PC-3 (cell line): Measurements from ENCODE around the gene GORASP1. TPM values are rescaled to one million over a fixed set of nuclear protein-coding genes. Genes with fewer than 3 reads are reported as not detected.

Source experiments
- ATAC-seq: fragments of 200-7000 bp; cut with Tn5 transposase; 2 replicates; pipeline ENCODE4 v1.9.1; 2020; ENCODE audit warnings: mild to moderate bottlenecking, moderate library complexity
- BruUV-seq: library from RNA; stranded (reverse); fragments of 400-500 nt; replicated peaks from 2 replicates; lab custom pipeline; 2021; lab: Mats Ljungman, UMichigan
- CTCF ChIA-PET: fragments of 300-600 bp; sonication (Branson Sonifier 250); formaldehyde crosslinking; loops from one replicate; lab custom pipeline; 2022; ENCODE audit warnings: antibody characterized with exemption; lab: Charles Lee
- POLR2A ChIA-PET: fragments of 300-600 bp; sonication (Branson Sonifier 250); formaldehyde crosslinking; loops from one replicate; lab custom pipeline; 2022; ENCODE audit warnings: antibody characterized with exemption; ENCODE audit not compliant: unreplicated experiment; lab: Charles Lee
- DNase-seq: peaks from one replicate; pipeline ENCODE4 v3.0.0-alpha.2; 2015
- H2AFZ ChIP-seq: fragments of 300-600 bp; sonication (generic); 2 replicates; pipeline ENCODE4 v1.6.0; 2016; ENCODE audit warnings: antibody characterized with exemption, low read length
- H3F3A ChIP-seq: fragments of 300-600 bp; sonication (generic); one replicate; pipeline ENCODE4 v1.6.0; 2017; ENCODE audit warnings: antibody characterized with exemption, low read length, control low read depth, mild to moderate bottlenecking; ENCODE audit not compliant: unreplicated experiment
- H3K27ac ChIP-seq: fragments of 300-600 bp; sonication (generic); 2 replicates; pipeline ENCODE4 v1.5.1; 2016; ENCODE audit warnings: mild to moderate bottlenecking, low read length
- H3K27me3 ChIP-seq: fragments of 300-600 bp; sonication (generic); 2 replicates; pipeline ENCODE4 v1.6.1; 2016; ENCODE audit warnings: low read length, mixed read lengths
- H3K36me3 ChIP-seq: fragments of 300-600 bp; sonication (generic); 2 replicates; pipeline ENCODE4 v1.6.1; 2016; ENCODE audit warnings: low read depth, mixed run types, low read length, mixed read lengths
- H3K4me1 ChIP-seq: fragments of 300-600 bp; sonication (generic); 2 replicates; pipeline ENCODE4 v1.5.1; 2016; ENCODE audit warnings: low read length; ENCODE audit not compliant: insufficient read depth
- H3K4me2 ChIP-seq: fragments of 300-600 bp; sonication (generic); 2 replicates; pipeline ENCODE4 v1.6.0; 2016; ENCODE audit warnings: low read length
- H3K4me3 ChIP-seq: fragments of 300-600 bp; sonication (generic); 2 replicates; pipeline ENCODE4 v1.5.1; 2016; ENCODE audit warnings: mild to moderate bottlenecking, low read length, mixed read lengths
- H3K79me2 ChIP-seq: fragments of 300-600 bp; sonication (generic); 2 replicates; pipeline ENCODE4 v1.6.1; 2017; ENCODE audit warnings: low read length, mixed read lengths
- H3K9ac ChIP-seq: fragments of 300-600 bp; sonication (generic); 2 replicates; pipeline ENCODE4 v1.6.0; 2016; ENCODE audit warnings: mild to moderate bottlenecking, low read length
- H3K9me2 ChIP-seq: fragments of 300-600 bp; sonication (generic); replicated peaks from 2 replicates; pipeline ENCODE4 v1.6.1; 2016; ENCODE audit warnings: mixed run types, low read length, mixed read lengths
- H3K9me3 ChIP-seq: fragments of 300-600 bp; sonication (generic); 2 replicates; pipeline ENCODE4 v1.6.1; 2016; ENCODE audit warnings: low read length, mixed read lengths
- H4K20me1 ChIP-seq: fragments of 300-600 bp; sonication (generic); 2 replicates; pipeline ENCODE4 v1.6.1; 2016; ENCODE audit warnings: low read length, mixed read lengths
- CTCF ChIP-seq: fragments of 300-600 bp; sonication (generic); conservative IDR thresholded peaks from 2 replicates; pipeline ENCODE4 v1.5.1; 2017; ENCODE audit warnings: antibody characterized with exemption, low read depth, mild to moderate bottlenecking, low read length
- EZH2 ChIP-seq: fragments of 300-600 bp; sonication (generic); IDR thresholded peaks from one replicate; pipeline ENCODE4 v1.6.1; 2017; ENCODE audit warnings: antibody characterized with exemption, mild to moderate bottlenecking, low read length; ENCODE audit not compliant: unreplicated experiment
- EZH2phosphoT487 ChIP-seq: fragments of 300-600 bp; sonication (generic); IDR thresholded peaks from 2 replicates; pipeline ENCODE4 v1.6.1; 2018; ENCODE audit warnings: mild to moderate bottlenecking, antibody characterized with exemption, low read length, borderline replicate concordance
- intact Hi-C: fragments of 100-400 bp; cut with micrococcal nuclease; formaldehyde crosslinking; loops from 2 replicates; pipeline ENCODE4 v1.9.0; 2023
- total RNA-seq: library from RNA; depleted of rRNA; stranded (reverse); fragments of >200 nt; gene quantifications from 2 replicates; pipeline ENCODE4 v1.2.3, GENCODE V29; 2014

GORASP1 gene
- total RNA-seq, 1 experiment from 2014 or later: 47.4 TPM

GRCh38 chr3:39146083-39146501, 38.7 kb upstream of the GORASP1 start:
- ChIA-PET CTCF (no interaction called here), POLR2A (no interaction called here)
- H3K36me3 ChIP-seq: peaks cover 47% of the 10 kb centered on the region
- no TSS peak for BruUV-seq
- ATAC-seq (no peak), DNase-seq (no peak)
- peak overlapping the region; percentile 98 for H3K4me2 ChIP-seq
- peaks cover 90% of the 10 kb centered on the region for H4K20me1 ChIP-seq
- no peaks in the 10 kb centered on the region for H3F3A ChIP-seq
- H3K9me3 ChIP-seq: no peaks in the 10 kb centered on the region
- TF ChIP-seq CTCF (no peak), EZH2 (no peak), EZH2phosphoT487 (no peak)
- no peak overlapping the region for H2AFZ ChIP-seq
- no peak overlapping the region for H3K4me3 ChIP-seq
- peaks cover 83% of the 10 kb centered on the region for H3K79me2 ChIP-seq
- no peaks in the 10 kb centered on the region for H3K9me2 ChIP-seq
- intact Hi-C loops: no loop called here
- no peak overlapping the region for H3K9ac ChIP-seq
- no peaks in the 10 kb centered on the region for H3K27me3 ChIP-seq
- H3K4me1 ChIP-seq: peaks cover 76% of the 10 kb centered on the region
- H3K27ac ChIP-seq: no peak overlapping the region

GRCh38 chr3:39144748-39145380, 37.4 kb upstream of the GORASP1 start:
- Histone ChIP-seq H3K9me2 (no peaks in the 10 kb centered on the region), H3K79me2 (peaks cover 79% of the 10 kb centered on the region), H3K4me2 (no peak overlapping the region), H2AFZ (no peak overlapping the region), H3K27me3 (no peaks in the 10 kb centered on the region), H3F3A (no peaks in the 10 kb centered on the region), H3K9ac (no peak overlapping the region), H3K4me3 (no peak overlapping the region), H3K27ac (no peak overlapping the region), H3K4me1 (peaks cover 74% of the 10 kb centered on the region), H3K9me3 (no peaks in the 10 kb centered on the region), H3K36me3 (peaks cover 51% of the 10 kb centered on the region), H4K20me1 (peaks cover 87% of the 10 kb centered on the region)
- intact Hi-C loops: no loop called here
- ChIA-PET CTCF (no interaction called here), POLR2A (no interaction called here)
- BruUV-seq: no TSS peak
- ATAC-seq: no peak
- no peak for DNase-seq
- TF ChIP-seq EZH2 (no peak), CTCF (no peak)

GRCh38 chr3:39144095-39144747, 36.8 kb upstream of the GORASP1 start:
- POLR2A ChIA-PET: no interaction called here
- peaks cover 80% of the 10 kb centered on the region for H4K20me1 ChIP-seq
- H2AFZ ChIP-seq: no peak overlapping the region
- H3K27me3 ChIP-seq: no peaks in the 10 kb centered on the region
- no peaks in the 10 kb centered on the region for H3F3A ChIP-seq
- DNase-seq (peak; percentile 39), ATAC-seq (no peak)
- H3K27ac ChIP-seq: no peak overlapping the region
- intact Hi-C loops: no loop called here
- H3K9me3 ChIP-seq: no peaks in the 10 kb centered on the region
- CTCF ChIA-PET: no interaction called here
- no peaks in the 10 kb centered on the region for H3K9me2 ChIP-seq
- peaks cover 72% of the 10 kb centered on the region for H3K79me2 ChIP-seq
- peaks cover 51% of the 10 kb centered on the region for H3K36me3 ChIP-seq
- no peak overlapping the region for H3K4me2 ChIP-seq
- H3K4me3 ChIP-seq: no peak overlapping the region
- peaks cover 68% of the 10 kb centered on the region for H3K4me1 ChIP-seq
- no TSS peak for BruUV-seq
- no peak for TF ChIP-seq EZH2
- TF ChIP-seq CTCF: no peak
- TF ChIP-seq EZH2phosphoT487: no peak
- no peak overlapping the region for H3K9ac ChIP-seq
